Glutamatergic neuron (in vitro differentiated cells): ENCODE measurements around the gene ZSCAN31. TPM values are rescaled to one million over a fixed set of nuclear protein-coding genes. Genes with fewer than 3 reads are reported as not detected.

Source experiments
- DNase-seq: peaks from one replicate; pipeline ENCODE4 v3.0.0; 2022
- H3K27ac Mint-ChIP-seq: one replicate; pipeline ENCODE4 v1.8.0; 2020; ENCODE audit warnings: mild to moderate bottlenecking, mixed read lengths, inconsistent platforms; ENCODE audit not compliant: unreplicated experiment
- H3K27me3 Mint-ChIP-seq: one replicate; pipeline ENCODE4 v1.8.0; 2020; ENCODE audit warnings: mild to moderate bottlenecking, moderate library complexity, mixed read lengths, inconsistent platforms; ENCODE audit not compliant: unreplicated experiment
- H3K36me3 Mint-ChIP-seq: one replicate; pipeline ENCODE4 v1.8.0; 2020; ENCODE audit warnings: mild to moderate bottlenecking, mixed read lengths, inconsistent platforms; ENCODE audit not compliant: unreplicated experiment
- H3K4me1 Mint-ChIP-seq: one replicate; pipeline ENCODE4 v1.8.0; 2020; ENCODE audit warnings: mild to moderate bottlenecking, low read depth, mixed read lengths, inconsistent platforms; ENCODE audit not compliant: unreplicated experiment
- H3K4me3 Mint-ChIP-seq: one replicate; pipeline ENCODE4 v1.8.0; 2020; ENCODE audit warnings: mild to moderate bottlenecking, mixed read lengths, inconsistent platforms; ENCODE audit not compliant: unreplicated experiment
- H3K9me3 Mint-ChIP-seq: one replicate; pipeline ENCODE4 v1.8.0; 2020; ENCODE audit warnings: mild to moderate bottlenecking, moderate library complexity, mixed read lengths, inconsistent platforms; ENCODE audit not compliant: unreplicated experiment
- CTCF ChIP-seq: fragments of 200-600 bp; sonication (generic); IDR thresholded peaks from one replicate; pipeline ENCODE4 v1.5.0; 2021; ENCODE audit not compliant: partially characterized antibody, unreplicated experiment
- total RNA-seq: library from RNA; stranded (reverse); fragmentation: NEBNext Ultra II Directional; extraction: Animal tissue kit (Norgen Biotek cat#: 25700); gene quantifications from one replicate; pipeline ENCODE4 v1.2.1, GENCODE V29; 2021; ENCODE audit not compliant: unreplicated experiment

Gene ZSCAN31
- total RNA-seq, 1 donor from 2014 or later: 6.9 TPM

- Mint-ChIP-seq H3K27ac (peak overlapping the region; percentile 95), H3K4me3 (peak overlapping the region; percentile 99), H3K4me1 (peaks cover 8% of the 10 kb centered on the region), H3K36me3 (no peaks in the 10 kb centered on the region), H3K27me3 (peaks cover 2% of the 10 kb centered on the region), H3K9me3 (no peaks in the 10 kb centered on the region)
- DNase-seq: no peak
- TF ChIP-seq CTCF: no peak
Measured at GRCh38 chr6:28349344-28349891, 13.5 kb upstream of the ZSCAN31 start.

- DNase-seq: no peak
- no peaks in the 10 kb centered on the region for H3K9me3 Mint-ChIP-seq
- H3K27ac Mint-ChIP-seq: no peak overlapping the region
- H3K27me3 Mint-ChIP-seq: peaks cover 2% of the 10 kb centered on the region
- H3K4me1 Mint-ChIP-seq: peaks cover 8% of the 10 kb centered on the region
- no peak for TF ChIP-seq CTCF
- no peaks in the 10 kb centered on the region for H3K36me3 Mint-ChIP-seq
- no peak overlapping the region for H3K4me3 Mint-ChIP-seq
Measured at GRCh38 chr6:28347119-28347518, 11.2 kb upstream of the ZSCAN31 start.

DNA sequence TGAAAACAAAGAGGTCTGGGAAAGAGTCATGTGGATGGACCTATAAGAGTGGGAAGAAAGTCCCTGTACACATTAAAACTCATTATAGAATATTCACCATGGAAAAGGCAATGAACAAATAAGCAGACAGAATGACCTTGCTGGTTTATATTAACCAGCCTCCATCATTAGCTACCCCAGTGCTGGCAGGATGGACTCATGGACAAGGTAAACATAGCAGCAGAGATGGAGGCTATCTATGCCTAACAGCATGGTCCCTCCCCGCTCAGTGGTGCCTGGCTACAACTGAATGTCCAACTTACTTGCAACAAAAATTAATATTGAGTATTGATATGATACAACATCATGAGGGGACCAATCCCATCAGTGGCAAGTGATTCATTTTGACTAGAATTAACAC, 9.3 kb upstream of the ZSCAN31 start:
- peaks cover 2% of the 10 kb centered on the region for H3K27me3 Mint-ChIP-seq
- TF ChIP-seq CTCF: no peak
- H3K27ac Mint-ChIP-seq: no peak overlapping the region

GRCh38 chr6:28343898-28344677, 8.1 kb upstream of the ZSCAN31 start:
- no peaks in the 10 kb centered on the region for H3K9me3 Mint-ChIP-seq
- no peak for DNase-seq
- TF ChIP-seq CTCF: no peak
- H3K36me3 Mint-ChIP-seq: no peaks in the 10 kb centered on the region
- no peaks in the 10 kb centered on the region for H3K27me3 Mint-ChIP-seq
- H3K27ac Mint-ChIP-seq: no peak overlapping the region
- H3K4me1 Mint-ChIP-seq: no peaks in the 10 kb centered on the region
- H3K4me3 Mint-ChIP-seq: no peak overlapping the region

More for the DNA sequence above, 9.3 kb upstream of the ZSCAN31 start:
- Mint-ChIP-seq H3K4me3 (no peak overlapping the region), H3K9me3 (no peaks in the 10 kb centered on the region), H3K4me1 (no peaks in the 10 kb centered on the region), H3K36me3 (no peaks in the 10 kb centered on the region)
- DNase-seq: no peak
